ENCODE measurements around the gene NOP9.

The NOP9 gene

DNA sequence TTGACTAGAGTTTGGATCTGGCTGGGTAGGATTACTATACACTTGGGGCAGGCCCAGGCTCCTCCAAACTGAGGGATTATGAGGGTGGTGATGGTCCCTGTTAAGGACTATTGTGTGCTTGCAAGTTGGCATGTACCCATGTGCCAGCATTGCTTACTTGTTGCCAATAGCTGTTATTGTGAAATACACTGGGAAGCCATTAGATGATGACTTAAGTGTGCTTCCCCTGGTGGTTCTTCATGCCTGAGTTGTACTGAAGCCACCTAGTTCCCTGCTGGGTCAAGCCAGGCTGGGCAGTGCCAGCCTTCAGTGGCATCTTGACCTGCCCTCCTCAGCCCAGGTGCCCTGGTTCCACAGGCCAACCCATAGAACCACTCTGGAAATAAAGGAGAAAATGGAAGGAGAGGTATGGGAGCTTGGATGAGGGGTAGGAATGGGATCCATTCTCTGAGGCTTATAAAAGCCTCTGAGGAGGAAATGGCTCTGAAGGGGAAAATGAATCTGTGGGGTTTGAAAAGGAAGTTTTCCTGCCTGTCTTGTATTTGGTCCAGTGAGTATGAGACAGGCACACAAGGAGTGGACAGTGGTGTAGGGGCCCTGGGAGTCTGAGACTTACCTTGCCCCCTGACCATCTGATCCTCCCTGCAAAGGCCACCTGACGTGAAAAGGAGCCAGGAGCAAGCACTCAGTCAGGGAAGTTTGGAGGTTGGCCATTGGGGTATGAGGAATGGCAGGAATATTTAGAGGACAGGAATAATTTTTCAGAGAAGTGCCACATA is 12.4 kb downstream of the NOP9 start:
- ChIA-PET CTCF (no interaction called here), POLR2A (interaction anchor here (1.0 kb wide), 1 partner anchor 69 kb away, joined by 3 read pairs; the partner anchor contains the start of gene TINF2)
- TF ChIP-seq HDGF (IDR thresholded peaks at IDR 0.05; ENCODE audit: borderline replicate concordance) = no peak
- no peak for TF ChIP-seq FOXA1 (IDR thresholded peaks at IDR 0.05)
- no peak for TF ChIP-seq TARDBP (IDR thresholded peaks at IDR 0.05)
- TF ChIP-seq ZNF384 (IDR thresholded peaks at IDR 0.05) = no peak
- no peak for TF ChIP-seq FOXM1 (IDR thresholded peaks at IDR 0.05; ENCODE audit: borderline replicate concordance)
- TF ChIP-seq L3MBTL2 (conservative IDR thresholded peaks at IDR 0.05) = no peak
- TF ChIP-seq SP1 (IDR thresholded peaks at IDR 0.05) = no peak
- no peak for TF ChIP-seq BHLHE40 (IDR thresholded peaks at IDR 0.05; ENCODE audit: borderline replicate concordance)
- no peak for TF ChIP-seq ARNT (IDR thresholded peaks at IDR 0.05)
- TF ChIP-seq NFRKB (IDR thresholded peaks at IDR 0.05) = no peak
- no peak for DNase-seq (ENCODE audit: extremely low spot score)

DNA sequence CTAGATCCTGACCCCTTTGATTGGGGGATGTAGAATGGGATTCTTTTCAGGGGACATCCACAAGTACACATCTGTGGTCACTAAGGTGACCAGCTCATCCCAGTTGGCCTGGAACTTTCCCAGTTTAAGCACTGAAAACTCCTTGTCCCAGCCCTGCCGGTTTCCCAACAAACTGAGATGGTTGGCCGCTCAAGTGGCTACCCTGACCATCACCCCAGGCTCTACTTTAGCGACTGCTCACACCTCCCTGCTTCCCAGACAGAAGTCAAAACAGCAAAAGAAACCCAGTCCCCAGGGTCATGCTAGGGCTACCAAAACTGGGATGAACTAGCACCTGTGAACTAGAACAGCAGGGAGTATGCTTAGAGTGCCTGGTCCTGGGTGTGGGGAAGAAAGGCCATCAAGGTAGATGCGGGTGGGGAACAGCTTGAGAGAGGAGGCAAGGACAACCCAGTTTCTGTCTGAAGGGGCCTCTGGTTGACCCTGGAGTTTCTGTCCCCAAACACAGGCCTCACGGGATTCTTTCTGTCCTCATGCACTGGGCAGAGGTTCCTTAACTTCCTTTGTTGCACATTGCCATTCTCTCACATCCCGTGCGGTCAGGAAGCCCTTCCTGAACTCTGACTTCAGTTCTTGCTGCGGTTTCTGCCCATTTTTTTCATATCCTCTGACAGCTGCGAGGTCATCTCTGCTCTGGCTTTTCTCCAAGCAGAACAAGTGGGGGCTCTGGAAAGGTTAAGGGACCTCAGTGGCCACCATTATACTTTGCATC is 13.3 kb downstream of the NOP9 start:
- CTCF ChIA-PET = no interaction called here
- POLR2A ChIA-PET = no interaction called here
- TF ChIP-seq, protein P1, sequence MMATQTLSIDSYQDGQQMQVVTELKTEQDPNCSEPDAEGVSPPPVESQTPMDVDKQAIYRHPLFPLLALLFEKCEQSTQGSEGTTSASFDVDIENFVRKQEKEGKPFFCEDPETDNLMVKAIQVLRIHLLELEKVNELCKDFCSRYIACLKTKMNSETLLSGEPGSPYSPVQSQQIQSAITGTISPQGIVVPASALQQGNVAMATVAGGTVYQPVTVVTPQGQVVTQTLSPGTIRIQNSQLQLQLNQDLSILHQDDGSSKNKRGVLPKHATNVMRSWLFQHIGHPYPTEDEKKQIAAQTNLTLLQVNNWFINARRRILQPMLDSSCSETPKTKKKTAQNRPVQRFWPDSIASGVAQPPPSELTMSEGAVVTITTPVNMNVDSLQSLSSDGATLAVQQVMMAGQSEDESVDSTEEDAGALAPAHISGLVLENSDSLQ (IDR thresholded peaks at IDR 0.05) = no peak
- no peak for TF ChIP-seq SP1 (IDR thresholded peaks at IDR 0.05)
- no peak for TF ChIP-seq CTBP1 (IDR thresholded peaks at IDR 0.05; ENCODE audit: borderline replicate concordance)
- TF ChIP-seq FOXK2 (IDR thresholded peaks at IDR 0.05) = no peak
- TF ChIP-seq LEF1 (IDR thresholded peaks at IDR 0.05; ENCODE audit: borderline replicate concordance) = no peak
- TF ChIP-seq SUZ12 (IDR thresholded peaks at IDR 0.05) = no peak
- no peak for TF ChIP-seq FOXM1 (IDR thresholded peaks at IDR 0.05; ENCODE audit: borderline replicate concordance)
- no peak for TF ChIP-seq ARNT (IDR thresholded peaks at IDR 0.05)
- no peak for DNase-seq (ENCODE audit: extremely low spot score)

DNA sequence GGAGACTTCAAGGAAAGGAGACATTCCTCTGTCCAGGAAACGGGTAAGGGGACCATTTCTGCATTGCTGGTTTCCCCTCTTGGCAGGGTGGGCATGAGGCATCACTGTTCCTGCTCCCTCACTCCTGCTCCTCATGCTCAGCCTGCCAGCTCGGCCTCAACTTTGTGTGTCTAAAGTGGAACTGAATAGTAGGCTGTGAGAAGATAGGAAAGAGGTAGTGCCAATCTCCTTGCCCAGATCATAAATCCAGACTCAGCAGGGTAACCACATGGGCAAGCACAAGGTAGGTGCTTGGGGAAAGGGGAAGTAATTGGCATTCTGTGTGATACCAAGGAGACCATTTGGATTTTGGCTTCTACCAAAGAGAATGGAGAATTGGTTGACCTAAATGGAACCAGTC is 14.3 kb downstream of the NOP9 start:
- no peak for DNase-seq (ENCODE audit: extremely low spot score)
- ChIA-PET POLR2A (interaction anchor here (0.7 to 1.3 kb wide), 3 partner anchors 16 to 118 kb away, joined by 3 read pairs; partner anchors contain the start of gene TINF2), CTCF (interaction anchor here (0.6 kb wide), 1 partner anchor 17 kb away, joined by 3 read pairs; no protein-coding TSS in a partner anchor)
- TF ChIP-seq CTBP1 (IDR thresholded peaks at IDR 0.05; ENCODE audit: borderline replicate concordance) (no peak), ARNT (IDR thresholded peaks at IDR 0.05) (no peak), SP1 (IDR thresholded peaks at IDR 0.05) (no peak), LEF1 (IDR thresholded peaks at IDR 0.05; ENCODE audit: borderline replicate concordance) (no peak), SUZ12 (IDR thresholded peaks at IDR 0.05) (no peak), FOXM1 (IDR thresholded peaks at IDR 0.05; ENCODE audit: borderline replicate concordance) (no peak), ZNF384 (IDR thresholded peaks at IDR 0.05) (no peak), FOXK2 (IDR thresholded peaks at IDR 0.05) (no peak), FOXA1 (IDR thresholded peaks at IDR 0.05) (no peak), BHLHE40 (IDR thresholded peaks at IDR 0.05; ENCODE audit: borderline replicate concordance) (no peak), L3MBTL2 (conservative IDR thresholded peaks at IDR 0.05) (no peak), NFRKB (IDR thresholded peaks at IDR 0.05) (no peak), ELF4 (IDR thresholded peaks at IDR 0.05) (no peak), HDGF (IDR thresholded peaks at IDR 0.05; ENCODE audit: borderline replicate concordance) (no peak), TARDBP (IDR thresholded peaks at IDR 0.05) (no peak)
- TF ChIP-seq, protein P1 (IDR thresholded peaks at IDR 0.05) = no peak

DNA sequence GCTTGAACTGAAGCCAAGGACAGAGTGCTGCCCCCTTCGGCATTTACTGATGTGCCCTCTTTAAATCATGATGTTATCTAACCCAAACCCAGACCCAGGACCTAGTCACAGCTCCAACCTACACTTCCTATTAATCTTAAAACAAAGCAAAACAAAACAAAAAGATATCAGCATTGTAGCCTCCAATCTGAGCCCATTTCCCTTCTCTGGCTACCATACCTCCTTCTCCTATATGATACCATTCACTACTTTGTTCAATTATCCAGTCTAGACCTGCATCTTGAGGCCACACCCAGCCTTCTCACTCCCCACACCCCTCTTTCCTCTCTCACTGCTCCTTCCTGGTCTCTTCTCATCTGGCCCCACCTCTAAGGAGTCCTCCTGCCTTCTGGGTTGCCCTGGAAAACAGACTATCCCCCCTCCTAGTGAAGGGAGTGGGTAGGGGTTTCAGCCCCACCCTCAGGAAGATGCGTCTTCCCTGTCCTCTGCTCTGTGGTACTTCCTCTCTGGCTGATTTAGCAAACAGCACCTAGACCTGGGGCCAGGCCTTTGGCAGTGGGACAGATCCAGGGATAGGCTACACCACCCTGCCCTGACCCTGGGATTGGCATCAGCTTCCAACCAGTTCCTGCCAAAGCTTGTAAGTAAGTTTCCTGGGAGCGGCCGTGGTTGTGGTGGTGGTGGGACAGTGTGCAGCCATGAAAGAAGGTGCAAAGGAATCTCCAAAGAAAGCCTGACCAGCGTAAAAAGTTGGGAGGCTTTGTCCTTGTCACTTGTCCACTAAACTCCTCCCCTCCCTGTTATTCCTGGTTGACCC is 14.9 kb downstream of the NOP9 start:
- no peak for TF ChIP-seq SUZ12 (IDR thresholded peaks at IDR 0.05)
- no peak for TF ChIP-seq CTBP1 (IDR thresholded peaks at IDR 0.05; ENCODE audit: borderline replicate concordance)
- TF ChIP-seq FOXM1 (IDR thresholded peaks at IDR 0.05; ENCODE audit: borderline replicate concordance) = no peak
- no peak for TF ChIP-seq SP1 (IDR thresholded peaks at IDR 0.05)
- no peak for TF ChIP-seq L3MBTL2 (conservative IDR thresholded peaks at IDR 0.05)
- no peak for TF ChIP-seq TARDBP (IDR thresholded peaks at IDR 0.05)
- ChIA-PET CTCF (interaction anchor here (0.6 kb wide), 1 partner anchor 18 kb away, joined by 3 read pairs; no protein-coding TSS in a partner anchor), POLR2A (interaction anchor here (0.8 to 1.3 kb wide), 2 partner anchors 17 to 72 kb away, joined by 3 read pairs; partner anchors contain the start of gene TINF2)
- no peak for DNase-seq (ENCODE audit: extremely low spot score)

DNA sequence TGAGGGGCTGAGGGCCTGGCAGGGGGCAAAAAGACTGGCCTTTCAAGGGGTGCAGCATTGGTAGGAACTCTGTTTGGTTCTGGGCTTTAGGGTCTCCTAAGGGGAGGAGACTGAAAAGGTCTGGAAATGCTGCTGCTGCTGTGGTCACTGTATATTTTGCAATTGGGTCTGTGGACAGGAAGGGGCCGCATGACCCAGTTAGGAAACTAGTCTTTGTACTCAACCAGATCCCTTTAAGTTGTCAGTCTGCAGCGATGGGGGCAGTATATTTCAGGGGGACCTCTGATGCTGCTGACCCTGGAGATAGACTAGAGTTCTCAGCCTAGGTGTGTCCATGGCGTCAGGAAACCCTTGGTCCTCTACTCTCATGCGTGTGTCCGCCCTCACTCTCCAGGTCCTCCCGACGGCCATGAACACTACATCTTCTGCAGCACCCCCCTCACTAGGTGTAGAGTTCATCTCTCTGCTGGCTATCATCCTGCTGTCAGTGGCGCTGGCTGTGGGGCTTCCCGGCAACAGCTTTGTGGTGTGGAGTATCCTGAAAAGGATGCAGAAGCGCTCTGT is 15.7 kb downstream of the NOP9 start:
- TF ChIP-seq SUZ12 (IDR thresholded peaks at IDR 0.05) (no peak), TARDBP (IDR thresholded peaks at IDR 0.05) (no peak)
- no peak for DNase-seq (ENCODE audit: extremely low spot score)
- ChIA-PET CTCF (no interaction called here), POLR2A (no interaction called here)

Measured in HEK293T (cell line).